HG03469 (cell line): ENCODE measurements around the gene MYO1E.
"Not testable (repeated sequence)": the region's sequence is repeated elsewhere in the genome, so short reads cannot be mapped to it uniquely, and the experiment has no call there.

ENCODE experiments used
- ATAC-seq: cut with Tn5 transposase; IDR thresholded peaks from one replicate; pipeline ENCODE4 v1.9.1; 2021; ENCODE audit warnings: mild to moderate bottlenecking, moderate library complexity, moderate number of reproducible peaks; ENCODE audit not compliant: unreplicated experiment

MYO1E gene

GRCh38 chr15:59150185-59150584, 222.5 kb downstream of the MYO1E start:
- no peak for ATAC-seq

GRCh38 chr15:59148153-59148833, 224.4 kb downstream of the MYO1E start:
- ATAC-seq = no peak

DNA sequence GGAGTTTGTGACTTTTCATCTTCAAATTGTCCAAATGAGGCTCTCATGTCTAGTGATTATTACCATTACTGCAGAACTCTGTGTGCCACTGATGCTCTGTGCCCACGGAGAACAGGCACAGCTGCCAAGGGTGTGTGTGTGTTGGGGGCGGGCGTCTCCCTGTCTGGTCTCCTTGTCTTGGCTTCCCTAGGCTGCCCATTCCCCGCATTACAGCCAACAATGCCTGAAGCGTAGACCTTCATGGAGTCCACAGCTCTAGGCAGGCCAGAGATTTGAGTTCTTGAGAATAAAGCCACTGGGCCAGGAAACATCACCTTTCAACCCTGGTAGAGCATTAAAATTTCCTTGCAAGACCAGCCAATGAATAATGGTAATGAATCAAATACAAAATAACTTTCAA, 225.0 kb downstream of the MYO1E start:
- no peak for ATAC-seq

- ATAC-seq = not testable (repeated sequence)
Measured at GRCh38 chr15:59144594-59144993, 228.1 kb downstream of the MYO1E start.

DNA sequence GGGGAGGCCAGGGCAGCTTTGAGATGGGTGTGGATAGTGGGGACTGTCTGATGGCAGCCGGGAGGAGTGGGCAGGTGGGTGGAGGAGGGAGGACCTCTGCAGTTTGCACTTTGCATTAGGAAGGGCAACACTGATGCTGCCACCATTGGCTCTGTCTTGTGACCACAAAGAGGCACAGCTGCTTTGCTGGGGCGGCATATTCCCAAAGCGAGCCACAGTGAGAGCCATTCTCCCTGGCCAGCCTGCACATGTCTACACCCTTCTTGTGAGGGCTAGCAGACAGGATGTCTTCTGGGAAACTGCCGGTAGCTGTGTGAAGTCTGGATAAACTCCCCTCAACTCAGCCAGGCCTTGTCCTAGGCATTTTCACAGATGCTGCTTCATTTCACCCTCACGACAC, 229.4 kb downstream of the MYO1E start:
- ATAC-seq = no peak

- no peak for ATAC-seq
Measured at GRCh38 chr15:59140422-59141226, 232.0 kb downstream of the MYO1E start.

DNA sequence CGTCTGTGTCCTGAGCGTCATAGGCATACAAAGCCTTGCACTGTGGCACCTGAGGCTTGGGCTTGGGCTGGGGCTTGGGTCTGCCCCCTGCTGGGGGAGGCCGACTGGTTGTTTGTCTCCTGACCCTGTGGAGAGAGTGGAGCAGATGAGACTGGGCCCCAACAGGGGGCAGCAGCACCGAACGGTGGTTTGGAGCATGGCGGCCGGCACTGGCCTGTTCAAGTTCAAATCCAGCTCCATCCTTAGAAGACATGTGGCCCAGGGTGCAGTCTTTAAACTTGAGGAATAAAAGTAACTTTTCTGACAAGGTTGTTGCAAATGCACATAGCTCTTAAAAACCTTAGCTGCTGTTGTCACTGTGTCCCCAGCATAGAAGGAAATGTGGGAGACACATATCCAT, 234.4 kb downstream of the MYO1E start:
- ATAC-seq = no peak

DNA sequence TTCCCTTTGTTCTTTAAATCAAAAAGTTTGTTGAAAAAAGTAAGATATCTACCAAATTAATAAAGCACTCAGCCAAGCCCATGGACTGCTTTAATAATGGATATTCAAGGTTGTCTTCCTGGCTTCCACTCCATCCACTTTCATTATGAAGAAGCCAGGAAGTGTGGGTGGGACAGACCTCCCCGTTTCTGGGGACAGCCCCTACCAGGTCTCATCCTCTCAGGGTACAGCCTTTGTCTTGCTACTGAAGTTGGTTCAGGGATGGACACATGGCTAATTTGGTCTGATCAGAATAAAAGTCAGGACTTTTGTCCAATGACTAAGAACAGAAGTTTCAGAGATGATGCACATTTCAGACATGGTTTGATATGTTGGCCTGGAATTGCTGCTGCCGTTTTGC, 235.1 kb downstream of the MYO1E start:
- no peak for ATAC-seq

DNA sequence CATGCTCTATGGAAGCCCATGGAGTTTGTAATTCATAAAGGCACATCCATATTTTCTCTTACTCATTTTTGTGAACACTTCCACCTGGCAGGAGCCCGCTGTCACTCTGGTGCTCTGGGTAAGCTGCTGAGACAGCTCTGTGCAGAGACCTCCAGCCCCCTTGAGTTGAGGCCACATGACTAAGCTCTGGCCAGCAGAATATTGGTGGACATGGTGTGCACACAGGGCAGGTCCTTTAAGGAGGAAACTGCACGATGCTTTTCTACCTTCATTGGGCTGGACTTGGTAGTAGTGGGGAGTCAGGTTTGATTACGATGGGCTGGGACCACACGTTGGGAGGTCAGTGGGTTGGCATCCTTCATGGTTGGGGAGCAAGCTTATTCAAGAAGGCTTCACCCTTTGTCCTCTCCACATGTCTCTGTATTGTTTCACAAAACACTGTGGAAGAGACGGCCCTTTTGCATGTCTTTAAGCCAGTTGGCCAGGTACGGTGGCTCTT, 238.7 kb downstream of the MYO1E start:
- no peak for ATAC-seq

DNA sequence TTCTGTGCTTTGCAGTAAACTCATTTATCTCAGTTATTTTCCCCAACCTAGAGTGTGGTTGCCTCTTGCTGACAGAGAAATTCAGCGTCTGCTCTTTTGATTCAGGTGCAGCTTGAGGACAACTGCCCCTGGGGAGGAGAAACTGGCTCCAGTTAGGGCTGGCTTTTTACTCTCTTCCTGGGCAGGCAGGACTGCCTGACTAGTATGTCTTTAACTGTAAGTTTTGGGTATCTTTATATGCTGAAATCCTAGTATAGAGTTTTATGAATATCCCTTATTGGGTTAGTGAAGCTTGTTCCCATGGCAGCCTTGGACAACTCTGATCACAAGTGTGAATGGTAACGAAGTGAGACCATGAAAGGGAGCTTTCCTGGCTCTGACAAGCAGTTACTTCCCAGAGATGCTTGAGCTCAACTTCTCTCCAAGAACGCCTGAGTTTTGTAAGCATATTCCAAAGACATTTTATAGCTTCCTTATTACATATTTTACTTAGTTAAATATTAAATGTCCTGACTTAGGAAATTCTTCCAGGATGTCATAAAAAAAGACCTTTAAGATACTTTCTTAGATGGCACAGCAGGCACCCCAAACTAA, 240.6 kb downstream of the MYO1E start:
- no peak for ATAC-seq

DNA sequence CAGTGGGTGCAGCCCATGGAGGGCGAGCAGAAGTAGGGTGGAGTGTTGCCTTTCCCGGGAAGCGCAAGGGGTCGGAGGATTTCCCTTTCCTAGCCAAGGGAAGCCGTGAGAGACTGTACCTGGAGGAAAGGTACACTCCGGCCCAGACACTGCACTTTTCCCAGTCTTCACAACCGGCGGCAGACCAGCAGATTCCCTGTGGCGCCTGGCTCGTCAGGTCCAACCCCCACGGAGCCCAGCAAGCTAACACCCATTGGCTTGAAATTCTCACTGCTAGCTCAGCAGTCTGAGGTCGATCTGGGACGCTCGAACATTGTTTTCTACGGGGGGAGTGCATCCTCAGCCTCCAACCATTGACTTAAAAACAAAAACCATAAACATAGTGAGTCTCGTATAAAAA, 241.2 kb downstream of the MYO1E start:
- ATAC-seq = no peak

DNA sequence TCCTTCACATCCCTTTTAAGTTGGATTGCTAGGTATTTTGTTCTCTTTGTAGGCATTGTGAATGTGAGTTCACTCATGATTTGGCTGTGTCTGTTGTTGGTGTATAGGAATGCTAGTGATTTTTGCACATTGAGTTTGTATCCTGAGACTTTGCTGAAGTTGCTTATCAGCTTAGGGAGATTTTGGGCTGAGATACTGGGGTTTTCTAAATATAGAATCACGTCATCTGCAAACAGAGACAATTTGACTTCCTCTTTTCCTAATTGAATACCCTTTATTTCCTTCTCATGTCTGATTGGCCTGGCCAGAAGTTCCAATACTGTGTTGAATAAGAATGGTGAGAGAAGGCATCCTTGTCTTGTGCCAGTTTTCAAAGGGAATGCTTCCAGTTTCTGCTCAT, 245.4 kb downstream of the MYO1E start:
- ATAC-seq = not testable (repeated sequence)

DNA sequence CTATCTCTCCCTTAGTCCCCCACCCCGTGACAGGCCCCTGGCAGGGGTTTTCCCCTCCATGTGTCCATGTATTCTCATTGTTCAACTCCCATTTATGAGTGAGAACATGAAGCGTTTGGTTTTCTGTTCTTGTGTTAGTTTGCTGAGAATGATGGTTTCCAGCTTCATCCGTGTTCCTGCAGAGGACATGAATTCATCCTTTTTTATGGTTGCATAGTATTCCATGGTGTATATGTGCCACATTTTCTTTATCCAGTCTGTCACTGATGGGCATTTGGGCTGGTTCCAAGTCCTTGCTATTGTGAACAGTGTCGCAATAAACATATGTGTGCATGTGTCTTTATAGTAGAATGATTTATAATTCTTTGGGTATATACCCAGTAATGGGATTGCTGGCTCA, 247.0 kb downstream of the MYO1E start:
- not testable (repeated sequence) for ATAC-seq

DNA sequence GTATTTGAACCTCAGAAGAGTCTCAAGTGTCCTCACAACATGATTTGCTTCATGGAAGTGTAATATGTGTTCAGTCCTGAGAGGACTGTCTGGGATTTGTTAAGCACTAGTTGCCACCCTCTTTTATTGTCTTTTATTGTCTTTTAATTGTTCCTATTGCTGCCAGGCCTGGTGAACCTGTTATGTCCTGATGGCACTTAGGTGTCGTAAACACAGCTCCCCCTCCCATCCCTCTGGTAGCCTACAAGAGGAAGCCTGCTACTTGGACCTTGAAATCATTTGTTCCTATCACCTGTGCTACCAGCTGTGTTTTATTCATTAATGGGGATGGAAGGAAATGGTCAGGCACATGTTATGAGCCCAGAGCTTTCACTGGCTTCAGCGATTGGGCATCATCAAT, 248.4 kb downstream of the MYO1E start:
- ATAC-seq = no peak

GRCh38 chr15:59120937-59121336, 251.7 kb downstream of the MYO1E start:
- no peak for ATAC-seq

- ATAC-seq = no peak
Measured at GRCh38 chr15:59119625-59120024, 253.0 kb downstream of the MYO1E start.

DNA sequence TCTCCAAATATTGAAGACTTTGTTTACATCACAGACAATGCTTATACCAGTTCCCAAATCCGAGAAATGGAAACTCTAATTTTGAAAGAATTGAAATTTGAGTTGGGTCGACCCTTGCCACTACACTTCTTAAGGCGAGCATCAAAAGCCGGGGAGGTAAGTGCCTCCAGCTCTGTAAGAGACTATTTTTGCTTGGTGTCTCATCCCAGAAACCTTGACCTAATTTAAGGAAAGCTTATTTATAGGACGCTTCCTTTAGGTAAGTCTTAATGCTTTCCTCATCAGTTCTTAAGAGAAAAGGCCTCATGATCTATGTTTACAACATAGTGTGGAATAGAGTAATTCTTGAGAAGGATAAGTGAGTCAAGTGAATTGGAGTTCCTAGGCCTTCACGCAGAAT, 255.9 kb downstream of the MYO1E start:
- ATAC-seq = no peak

GRCh38 chr15:59116141-59116540, 256.5 kb downstream of the MYO1E start:
- ATAC-seq = no peak

DNA sequence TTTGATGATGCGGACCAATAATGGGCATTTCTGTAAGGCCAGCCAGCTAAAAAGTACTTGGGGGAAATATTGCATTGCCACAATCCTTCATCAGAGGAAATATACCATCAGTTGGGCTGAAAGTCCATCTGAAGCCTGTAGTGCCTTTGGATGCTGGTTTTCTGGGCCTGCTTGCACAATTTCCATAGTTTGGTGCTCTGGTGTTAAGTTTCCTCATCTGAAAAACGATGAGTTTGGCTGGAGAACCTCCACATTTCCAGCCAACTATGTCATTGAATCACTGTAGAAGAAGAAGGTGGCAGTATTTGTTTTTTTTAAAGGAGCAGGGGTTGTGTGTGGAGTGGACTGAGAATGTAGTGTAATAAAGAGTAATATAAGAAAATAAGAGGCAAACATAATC, 257.6 kb downstream of the MYO1E start:
- ATAC-seq = no peak

DNA sequence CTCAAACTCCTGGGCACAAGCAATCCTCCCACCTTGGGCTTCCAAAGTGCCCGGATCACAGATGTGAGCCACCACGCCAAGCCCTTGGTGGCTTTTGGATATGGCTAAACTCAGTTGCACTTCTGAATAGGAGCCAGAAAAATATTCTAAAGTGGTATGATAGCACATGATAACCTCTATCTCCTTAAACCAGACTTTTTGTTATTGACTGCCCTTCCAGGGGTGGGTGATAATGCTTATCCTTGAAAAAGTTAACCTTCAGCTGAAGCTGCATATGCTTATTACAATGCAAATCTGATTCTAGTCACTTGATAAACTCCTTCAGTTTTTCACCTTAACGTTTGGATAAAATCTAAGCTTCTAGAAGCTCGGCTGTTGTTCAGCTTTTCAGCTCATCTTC, 261.4 kb downstream of the MYO1E start:
- no peak for ATAC-seq

DNA sequence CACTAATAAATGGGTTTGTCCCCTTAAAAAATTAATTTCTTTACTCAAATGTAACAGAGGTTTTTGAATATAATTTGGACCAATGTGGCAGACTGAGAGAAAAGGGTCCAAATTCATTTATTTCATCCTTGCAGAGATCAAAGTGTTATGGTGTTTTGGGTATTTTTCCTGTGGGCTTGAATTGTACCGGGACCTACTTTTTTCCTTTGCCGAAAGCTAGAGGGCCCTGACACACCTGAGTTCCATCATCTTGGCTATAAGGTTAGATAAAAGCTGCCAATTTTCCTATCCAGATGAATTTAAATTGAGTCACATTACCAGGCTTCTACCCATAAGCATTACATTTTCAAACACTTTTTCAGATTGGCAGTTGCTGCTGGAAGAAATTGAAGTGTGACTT, 266.8 kb downstream of the MYO1E start:
- ATAC-seq = no peak
